ENCODE results near the gene FABP1. TPM values are rescaled to one million over a fixed set of nuclear protein-coding genes. Genes with fewer than 3 reads are reported as not detected.

The FABP1 gene
- 1 to 10 TPM in 1 of 6 donors, under 1 TPM in 1, not detected in 4; 0.67 to 1.0 TPM for total RNA-seq

GRCh38 chr2:88127888-88128653, at the start of gene FABP1:
Gene FABP1, minus strand, starts transcription at chr2:88128062. Its CDS starts 45 bp downstream, at chr2:88128017.
- no peak for TF ChIP-seq POLR2AphosphoS5 (IDR thresholded peaks at IDR 0.05)
- TF ChIP-seq EP300 (IDR thresholded peaks at IDR 0.05), result no peak
- no peak for TF ChIP-seq POLR2A (IDR thresholded peaks at IDR 0.05)
- TF ChIP-seq CTCF (IDR thresholded peaks at IDR 0.05), result no peak
- no peaks in the 10 kb centered on the region for H3K9me3 ChIP-seq
- H3K27me3 ChIP-seq, result no peaks in the 10 kb centered on the region
- DNase-seq (no peak), ATAC-seq (ENCODE audit: low FRiP score in 2 of 2) (no peak)
- whole genome bisulfite sequencing, 2 donors, result 82 to 84% methylated on average over 11 to 12 of the region's 12 CpGs
- no peaks in the 10 kb centered on the region for H3K36me3 ChIP-seq
- H3K27ac ChIP-seq, result no peak within 1 kb of the TSS
- H3K4me3 ChIP-seq, result no peak within 1 kb of the TSS
- no peaks in the 10 kb centered on the region for H3K4me1 ChIP-seq

GRCh38 chr2:88177556-88177955, 49.7 kb upstream of the FABP1 start:
- Histone ChIP-seq H3K27me3 (no peaks in the 10 kb centered on the region), H3K36me3 (peaks cover 0 to 4% (median under 1%) of the 10 kb centered on the region in 4 donors), H3K9me3 (no peaks in the 10 kb centered on the region), H3K4me1 (no peaks in the 10 kb centered on the region), H3K4me3 (no peak overlapping the region), H3K27ac (no peak overlapping the region)
- ATAC-seq (ENCODE audit: low FRiP score in 2 of 2) (peak in 1 of 2 donors; percentile 75), DNase-seq (no peak)
- WGBS, 2 donors, result 87 to 95% methylated on average over 3 of the region's 3 CpGs
- no peak for TF ChIP-seq POLR2A (IDR thresholded peaks at IDR 0.05)
- TF ChIP-seq CTCF (IDR thresholded peaks at IDR 0.05), result no peak
- no peak for TF ChIP-seq POLR2AphosphoS5 (IDR thresholded peaks at IDR 0.05)
- TF ChIP-seq EP300 (IDR thresholded peaks at IDR 0.05), result no peak

GRCh38 chr2:88176352-88176984, 48.6 kb upstream of the FABP1 start:
- Histone ChIP-seq H3K27me3 (no peaks in the 10 kb centered on the region), H3K36me3 (peaks cover 0 to 4% (median 0%) of the 10 kb centered on the region in 4 donors), H3K27ac (no peak overlapping the region), H3K4me1 (peaks cover 0 to under 1% (median 0%) of the 10 kb centered on the region in 4 donors), H3K9me3 (no peaks in the 10 kb centered on the region), H3K4me3 (no peak overlapping the region)
- ATAC-seq (ENCODE audit: low FRiP score in 2 of 2) (no peak), DNase-seq (no peak)
- TF ChIP-seq EP300 (IDR thresholded peaks at IDR 0.05) (no peak), CTCF (IDR thresholded peaks at IDR 0.05) (no peak), POLR2AphosphoS5 (IDR thresholded peaks at IDR 0.05) (no peak), POLR2A (IDR thresholded peaks at IDR 0.05) (no peak)
- WGBS, 2 donors, result 72 to 77% methylated on average over 3 of the region's 3 CpGs

- TF ChIP-seq EP300 (IDR thresholded peaks at IDR 0.05), result no peak
- TF ChIP-seq POLR2AphosphoS5 (IDR thresholded peaks at IDR 0.05), result no peak
- no peak for TF ChIP-seq CTCF (IDR thresholded peaks at IDR 0.05)
- TF ChIP-seq POLR2A (IDR thresholded peaks at IDR 0.05), result no peak
- no peak for ATAC-seq (ENCODE audit: low FRiP score in 2 of 2)
- Histone ChIP-seq H3K4me3 (no peak overlapping the region), H3K4me1 (peaks cover 0 to 10% (median 7%) of the 10 kb centered on the region in 4 donors), H3K9me3 (no peaks in the 10 kb centered on the region), H3K27me3 (peaks cover 0 to 10% (median 0%) of the 10 kb centered on the region in 4 donors), H3K36me3 (no peaks in the 10 kb centered on the region), H3K27ac (no peak overlapping the region)
- 90 to 91% methylated on average over 4 to 6 of the region's 6 CpGs for WGBS, 2 donors
- DNase-seq, result no peak
Observed at GRCh38 chr2:88172882-88173281, 45.0 kb upstream of the FABP1 start.

Data from upper lobe of left lung (tissue), 6 donors.